Bladder microvascular endothelial cell (primary cell): Measurements from ENCODE around the gene OR56B4. TPM values are rescaled to one million over a fixed set of nuclear protein-coding genes. Genes with fewer than 3 reads are reported as not detected.

Source experiments
- total RNA-seq: library from RNA; depleted of rRNA; stranded (reverse); fragments of >200 nt; gene quantifications from 2 replicates; pipeline ENCODE4 v1.2.3, GENCODE V29; 2014

Gene OR56B4
- not detected in 2 replicates for total RNA-seq

GRCh38 chr11:6107384-6107783 is at the start of gene OR56B4:
TSS of gene OR56B4 (plus strand) at chr11:6107684. CDS start at chr11:6107779, 95 bp downstream.

Other genes with a start within 250 kb of the OR56B4 start
- not detected in 2 replicates for gene OR52E8, start 250.0 kb upstream of the OR56B4 start, total RNA-seq
- gene OR52E4, start 227.1 kb upstream of the OR56B4 start, total RNA-seq, result not detected in 2 replicates
- gene OR52E5, start 214.5 kb upstream of the OR56B4 start, total RNA-seq, result not detected in 2 replicates
- gene OR56A3, start 165.4 kb upstream of the OR56B4 start, total RNA-seq, result not detected in 2 replicates
- not detected in 2 replicates for gene OR56A5, start 139.2 kb upstream of the OR56B4 start, total RNA-seq
- not detected in 2 replicates for gene OR52L1, start 120.7 kb upstream of the OR56B4 start, total RNA-seq
- not detected in 2 replicates for gene OR56A4, start 100.7 kb upstream of the OR56B4 start, total RNA-seq
- not detected in 2 replicates for gene OR56A1, start 76.9 kb upstream of the OR56B4 start, total RNA-seq
- under 0.01 TPM in 1 of 2 replicates, not detected in the other for gene OR52B2, start 62.6 kb downstream of the OR56B4 start, total RNA-seq
- gene OR52W1, start 91.5 kb downstream of the OR56B4 start, total RNA-seq, result not detected in 2 replicates
- not detected in 2 replicates for gene C11orf42, start 97.9 kb downstream of the OR56B4 start, total RNA-seq
- gene FHIP1B, start 127.0 kb downstream of the OR56B4 start, total RNA-seq, result 5.2 and 10.1 TPM in 2 replicates
- gene CNGA4, start 131.4 kb downstream of the OR56B4 start, total RNA-seq, result not detected in 2 replicates
- 0.13 TPM in 1 of 2 replicates, not detected in the other for gene CCKBR, start 152.2 kb downstream of the OR56B4 start, total RNA-seq
- 66.6 and 182 TPM in 2 replicates for gene CAVIN3, start 212.8 kb downstream of the OR56B4 start, total RNA-seq